SK-N-SH (cell line): Measurements from ENCODE around the gene PRR16. TPM values are rescaled to one million over a fixed set of nuclear protein-coding genes. Genes with fewer than 3 reads are reported as not detected.

Experiments used
- CTCF ChIA-PET: fragments of 300-600, 350-600 bp; formaldehyde crosslinking; extraction: SDS; loops from one replicate; lab custom pipeline; 2021; lab: Yijun Ruan, JAX
- POLR2A ChIA-PET: fragments of 350-600 bp; sonication (Branson Sonifier 250); formaldehyde crosslinking; extraction: SDS; loops from one replicate; lab custom pipeline; 2020; ENCODE audit warnings: antibody characterized with exemption, inconsistent platforms; lab: Yijun Ruan, JAX
- DNase-seq: peaks from one replicate; pipeline ENCODE4 v3.0.0; 2012
- H2AFZ ChIP-seq: fragments of 200-600 bp; sonication (generic); 2 replicates; pipeline ENCODE4 v1.8.1; 2016; ENCODE audit warnings: antibody characterized with exemption, mild to moderate bottlenecking, low read depth
- H3F3A ChIP-seq: fragments of 200-600 bp; sonication (generic); replicated peaks from 2 replicates; pipeline ENCODE3; 2016; ENCODE audit warnings: antibody characterized with exemption, mild to moderate bottlenecking; ENCODE audit not compliant: insufficient read depth
- H3K27ac ChIP-seq, 2 experiments: fragments of 200-500 bp in 1 of 2; fragments of 200-600 bp in 1 of 2; sonication (Bioruptor generic) in 1 of 2; sonication (generic), shearing (Covaris generic) in 1 of 2; 2 replicates each; pipeline versions ENCODE4 v1.5.1 to v1.6.1; 2014 to 2016; ENCODE audit warnings: low read depth in 2 of 2, inconsistent platforms in 1 of 2, low read length in 1 of 2, mild to moderate bottlenecking in 1 of 2, mixed read lengths in 1 of 2
- H3K27me3 ChIP-seq: fragments of 200-600 bp; sonication (generic), shearing (Covaris generic); 2 replicates; pipeline ENCODE4 v1.6.1; 2016; ENCODE audit warnings: mixed run types; ENCODE audit not compliant: insufficient read depth
- H3K36me3 ChIP-seq, 2 experiments: fragments of 200-500 bp in 1 of 2; fragments of 200-600 bp in 1 of 2; sonication (Bioruptor generic) in 1 of 2; sonication (generic) in 1 of 2; replicated peaks in 1 of 2; 2 replicates each; pipeline versions ENCODE3 to v1.5.1; 2014 to 2016; ENCODE audit warnings: low read length in 1 of 2, mild to moderate bottlenecking in 1 of 2; ENCODE audit not compliant: insufficient read depth in 2 of 2, control insufficient read depth in 1 of 2
- H3K4me1 ChIP-seq, 2 experiments: fragments of 200-500 bp in 1 of 2; fragments of 200-600 bp in 1 of 2; sonication (Bioruptor generic) in 1 of 2; sonication (generic), shearing (Covaris generic) in 1 of 2; 2 replicates each; pipeline versions ENCODE4 v1.5.1 to v1.6.1; 2014 to 2016; ENCODE audit warnings: low read depth in 1 of 2, low read length in 1 of 2, mixed run types in 1 of 2; ENCODE audit not compliant: insufficient read depth in 2 of 2, control insufficient read depth in 1 of 2
- H3K4me2 ChIP-seq: fragments of 200-600 bp; sonication (generic), shearing (Covaris generic); 2 replicates; pipeline ENCODE4 v1.6.1; 2017; ENCODE audit warnings: mixed run types
- H3K4me3 ChIP-seq, 2 experiments: fragments of 200-500 bp in 1 of 2; fragments of 200-600 bp in 1 of 2; sonication (Bioruptor generic) in 1 of 2; sonication (generic), shearing (Covaris generic) in 1 of 2; 2 replicates each; pipeline versions ENCODE4 v1.5.1 to v1.8.1; 2014 to 2016; ENCODE audit warnings: low read depth in 2 of 2, inconsistent platforms in 1 of 2, low read length in 1 of 2, mild to moderate bottlenecking in 1 of 2, mixed read lengths in 1 of 2, moderate library complexity in 1 of 2
- H3K79me2 ChIP-seq: fragments of 200-600 bp; sonication (generic); 2 replicates; pipeline ENCODE4 v1.8.1; 2017; ENCODE audit warnings: mild to moderate bottlenecking; ENCODE audit not compliant: insufficient read depth
- H3K9ac ChIP-seq: fragments of 200-600 bp; sonication (generic); 2 replicates; pipeline ENCODE4 v1.6.1; 2017; ENCODE audit warnings: mixed run types
- H3K9me2 ChIP-seq: fragments of 200-600 bp; sonication (generic); 2 replicates; pipeline ENCODE4 v1.6.1; 2017; ENCODE audit warnings: mixed run types
- H3K9me3 ChIP-seq: fragments of 200-600 bp; sonication (generic); 2 replicates; pipeline ENCODE4 v1.6.1; 2017; ENCODE audit warnings: mixed run types, mild to moderate bottlenecking, moderate library complexity
- H4K20me1 ChIP-seq: fragments of 200-600 bp; sonication (generic); 2 replicates; pipeline ENCODE4 v1.6.1; 2017; ENCODE audit warnings: mild to moderate bottlenecking, mixed run types; ENCODE audit not compliant: insufficient read depth
- CHD2 ChIP-seq: fragments of 150-350 bp; IDR thresholded peaks from 2 replicates; pipeline ENCODE4 v1.6.1; 2018; ENCODE audit warnings: low read length; ENCODE audit not compliant: partially characterized antibody
- ELF1 ChIP-seq: IDR thresholded peaks from 2 replicates; pipeline ENCODE4 v1.4.0; 2012
- EP300 ChIP-seq, 2 experiments: IDR thresholded peaks; 2 replicates each; pipeline versions ENCODE4 v1.4.0 to v1.6.1; 2012; ENCODE audit warnings: borderline replicate concordance in 1 of 2, low read depth in 1 of 2, low read length in 1 of 2
- EZH2phosphoT487 ChIP-seq: fragments of 200-600 bp; sonication (generic); IDR thresholded peaks from 2 replicates; pipeline ENCODE4 v1.6.1; 2017; ENCODE audit warnings: low read depth, mixed run types, mild to moderate bottlenecking, antibody characterized with exemption, moderate library complexity, borderline replicate concordance
- FOSL2 ChIP-seq: IDR thresholded peaks from 2 replicates; pipeline ENCODE4 v1.4.0; 2012; ENCODE audit warnings: low read depth, mild to moderate bottlenecking, moderate library complexity, borderline replicate concordance
- FOXJ3 ChIP-seq: sonication (generic); formaldehyde crosslinking; IDR thresholded peaks from 2 replicates; pipeline ENCODE4 v1.5.1; 2020; ENCODE audit warnings: mild to moderate bottlenecking, missing genetic modification reagents
- GABPA ChIP-seq: IDR thresholded peaks from 2 replicates; pipeline ENCODE4 v1.4.0; 2012; ENCODE audit warnings: low read depth, mild to moderate bottlenecking
- GATA2 ChIP-seq: sonication (generic); formaldehyde crosslinking; IDR thresholded peaks from 2 replicates; pipeline ENCODE4 v1.5.0; 2020; ENCODE audit warnings: mild to moderate bottlenecking, missing genetic modification reagents
- MEF2A ChIP-seq: IDR thresholded peaks from 2 replicates; pipeline ENCODE4 v1.4.0; 2012; ENCODE audit warnings: low read depth, borderline replicate concordance
- NFIC ChIP-seq: IDR thresholded peaks from 2 replicates; pipeline ENCODE4 v1.4.0; 2012; ENCODE audit warnings: borderline replicate concordance
- POLR2AphosphoS5 ChIP-seq: IDR thresholded peaks from 2 replicates; pipeline ENCODE4 v1.6.1; 2012; ENCODE audit warnings: low read depth, low read length
- RAD21 ChIP-seq: IDR thresholded peaks from 2 replicates; pipeline ENCODE4 v1.6.1; 2012; ENCODE audit warnings: mild to moderate bottlenecking, low read length
- RFX5 ChIP-seq: IDR thresholded peaks from 2 replicates; pipeline ENCODE4 v1.6.1; 2012; ENCODE audit warnings: mild to moderate bottlenecking, improper control_type of control experiment, low read length
- RXRA ChIP-seq: IDR thresholded peaks from 2 replicates; pipeline ENCODE4 v1.4.0; 2012; ENCODE audit warnings: low read depth, mild to moderate bottlenecking, borderline replicate concordance
- TEAD4 ChIP-seq: IDR thresholded peaks from 2 replicates; pipeline ENCODE4 v1.4.0; 2012; ENCODE audit warnings: mild to moderate bottlenecking, borderline replicate concordance; ENCODE audit not compliant: insufficient read depth
- USF1 ChIP-seq: IDR thresholded peaks from 2 replicates; pipeline ENCODE4 v1.4.0; 2012; ENCODE audit warnings: low read depth, borderline replicate concordance
- ZBTB33 ChIP-seq: IDR thresholded peaks from 2 replicates; pipeline ENCODE4 v1.4.0; 2012; ENCODE audit warnings: low read depth, borderline replicate concordance
- WGBS: methylation state at CpG from one replicate; pipeline ENCODE4 v1.1.6; 2017; ENCODE audit warnings: low lambda C conversion rate; 5-methylcytosine and 5-hydroxymethylcytosine counted together
- polyA plus RNA-seq, 3 experiments: library from polyadenylated mRNA; depleted of rRNA; stranded (reverse); fragments of >200 nt; gene quantifications; 2 replicates each; pipeline ENCODE4 v1.2.3, GENCODE V29; 2012
- TF ChIP-seq, protein P1 (sequence below): IDR thresholded peaks from 2 replicates; pipeline ENCODE4 v1.6.1; 2012; ENCODE audit warnings: mild to moderate bottlenecking, low read depth, low read length, moderate library complexity

Gene PRR16
- polyA plus RNA-seq, 1 of the 3 experiments (the other 2 are of a cell fraction), result 26.7 TPM

DNA sequence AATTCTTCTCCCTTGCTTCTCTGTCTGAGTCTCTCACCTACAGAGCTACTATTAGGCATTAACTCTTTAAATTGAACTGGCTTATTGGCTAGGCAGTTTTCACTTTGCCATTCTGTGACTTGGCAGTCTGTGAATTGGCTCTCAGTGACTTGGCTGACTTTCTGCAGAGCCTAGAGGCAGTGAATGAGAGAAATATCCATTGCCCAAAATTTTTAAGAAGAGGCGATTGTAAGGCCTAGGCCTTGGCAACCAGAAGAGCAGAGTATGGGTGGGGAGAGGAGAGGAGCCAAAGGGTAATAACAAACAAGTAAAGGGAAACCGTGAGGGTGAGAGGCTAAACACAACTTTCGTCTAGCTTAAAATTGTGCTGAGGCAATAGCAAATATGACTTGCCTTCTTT is 176.7 kb downstream of the PRR16 start:
- no peak overlapping the region for H3K4me3 ChIP-seq
- no peak overlapping the region for H3K27ac ChIP-seq
- H3K27me3 ChIP-seq, result no peaks in the 10 kb centered on the region
- 94% methylated on average over 3 of the region's 3 CpGs for WGBS
- no peaks in the 10 kb centered on the region for H3K9me3 ChIP-seq
- no peak for DNase-seq
- H3K4me1 ChIP-seq, result no peaks in the 10 kb centered on the region
- H3K79me2 ChIP-seq, result no peaks in the 10 kb centered on the region
- CTCF ChIA-PET, result no interaction called here
- H4K20me1 ChIP-seq, result no peaks in the 10 kb centered on the region
- TF ChIP-seq TEAD4, result no peak
- no peak for TF ChIP-seq GABPA
- no peak for TF ChIP-seq POLR2AphosphoS5
- TF ChIP-seq FOXJ3 (CRISPR knock-in tag), result no peak
- TF ChIP-seq GATA2, result no peak
- no peak for TF ChIP-seq RXRA
- TF ChIP-seq, protein P1, sequence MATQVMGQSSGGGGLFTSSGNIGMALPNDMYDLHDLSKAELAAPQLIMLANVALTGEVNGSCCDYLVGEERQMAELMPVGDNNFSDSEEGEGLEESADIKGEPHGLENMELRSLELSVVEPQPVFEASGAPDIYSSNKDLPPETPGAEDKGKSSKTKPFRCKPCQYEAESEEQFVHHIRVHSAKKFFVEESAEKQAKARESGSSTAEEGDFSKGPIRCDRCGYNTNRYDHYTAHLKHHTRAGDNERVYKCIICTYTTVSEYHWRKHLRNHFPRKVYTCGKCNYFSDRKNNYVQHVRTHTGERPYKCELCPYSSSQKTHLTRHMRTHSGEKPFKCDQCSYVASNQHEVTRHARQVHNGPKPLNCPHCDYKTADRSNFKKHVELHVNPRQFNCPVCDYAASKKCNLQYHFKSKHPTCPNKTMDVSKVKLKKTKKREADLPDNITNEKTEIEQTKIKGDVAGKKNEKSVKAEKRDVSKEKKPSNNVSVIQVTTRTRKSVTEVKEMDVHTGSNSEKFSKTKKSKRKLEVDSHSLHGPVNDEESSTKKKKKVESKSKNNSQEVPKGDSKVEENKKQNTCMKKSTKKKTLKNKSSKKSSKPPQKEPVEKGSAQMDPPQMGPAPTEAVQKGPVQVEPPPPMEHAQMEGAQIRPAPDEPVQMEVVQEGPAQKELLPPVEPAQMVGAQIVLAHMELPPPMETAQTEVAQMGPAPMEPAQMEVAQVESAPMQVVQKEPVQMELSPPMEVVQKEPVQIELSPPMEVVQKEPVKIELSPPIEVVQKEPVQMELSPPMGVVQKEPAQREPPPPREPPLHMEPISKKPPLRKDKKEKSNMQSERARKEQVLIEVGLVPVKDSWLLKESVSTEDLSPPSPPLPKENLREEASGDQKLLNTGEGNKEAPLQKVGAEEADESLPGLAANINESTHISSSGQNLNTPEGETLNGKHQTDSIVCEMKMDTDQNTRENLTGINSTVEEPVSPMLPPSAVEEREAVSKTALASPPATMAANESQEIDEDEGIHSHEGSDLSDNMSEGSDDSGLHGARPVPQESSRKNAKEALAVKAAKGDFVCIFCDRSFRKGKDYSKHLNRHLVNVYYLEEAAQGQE, result no peak
- no peak for TF ChIP-seq RAD21
- TF ChIP-seq NFIC, result no peak
- TF ChIP-seq RFX5, result no peak
- 0 out of 2 replicates have a peak, but pooled peaks cover 3% of the 10 kb centered on the region for H3K9me2 ChIP-seq
- no peak overlapping the region for H3K4me2 ChIP-seq
- POLR2A ChIA-PET, result no interaction called here
- H2AFZ ChIP-seq, result no peak overlapping the region
- H3K36me3 ChIP-seq, result peaks cover 0 to 6% of the 10 kb centered on the region in 2 experiments
- H3K9ac ChIP-seq, result no peak overlapping the region
- no peaks in the 10 kb centered on the region for H3F3A ChIP-seq

DNA sequence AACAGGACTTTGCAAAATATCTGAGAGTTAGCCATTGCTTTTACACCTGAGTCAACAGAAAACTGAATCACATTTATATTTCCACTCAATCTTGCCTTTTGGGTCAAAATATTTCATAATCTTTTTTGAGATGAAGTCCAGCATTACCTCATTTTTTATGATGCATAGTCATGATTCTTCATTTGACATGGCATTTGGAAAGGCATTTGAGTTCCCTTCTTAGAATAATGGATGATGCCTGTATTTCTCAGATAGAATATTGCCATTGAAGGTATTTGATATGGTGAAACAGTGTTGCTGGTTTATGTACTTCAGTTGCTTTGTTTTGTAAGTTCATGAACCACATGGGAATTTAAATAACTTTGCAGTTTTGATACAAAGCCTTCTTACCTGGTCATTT is 180.4 kb downstream of the PRR16 start:
- peaks cover 9% of the 10 kb centered on the region for H3F3A ChIP-seq
- TF ChIP-seq EP300 (IDR thresholded peaks at IDR 0.05; ENCODE audit: borderline replicate concordance in 1 of 2, low read depth in 1 of 2, low read length in 1 of 2), result no peak
- TF ChIP-seq RAD21, result no peak
- TF ChIP-seq FOXJ3 (CRISPR knock-in tag), result no peak
- TF ChIP-seq RXRA, result no peak
- TF ChIP-seq NFIC, result no peak
- no peak for TF ChIP-seq GABPA
- TF ChIP-seq MEF2A, result no peak
- TF ChIP-seq FOSL2, result no peak
- TF ChIP-seq EZH2phosphoT487, result no peak
- no peak for TF ChIP-seq ELF1
- no peak for TF ChIP-seq CHD2
- no peak for TF ChIP-seq USF1
- no peak for TF ChIP-seq ZBTB33
- no peak overlapping the region for H3K27ac ChIP-seq
- 0 out of 2 replicates have a peak, but pooled peaks cover 3% of the 10 kb centered on the region for H3K9me2 ChIP-seq
- H3K79me2 ChIP-seq, result no peaks in the 10 kb centered on the region
- no peaks in the 10 kb centered on the region for H3K9me3 ChIP-seq
- H4K20me1 ChIP-seq, result no peaks in the 10 kb centered on the region
- no peak overlapping the region for H3K4me3 ChIP-seq
- ChIA-PET POLR2A (no interaction called here), CTCF (no interaction called here)
- no peak for DNase-seq
- no peak overlapping the region for H3K9ac ChIP-seq
- H3K27me3 ChIP-seq, result no peaks in the 10 kb centered on the region
- no peaks in the 10 kb centered on the region for H3K4me1 ChIP-seq
- H3K36me3 ChIP-seq, result peaks cover 0 to 6% of the 10 kb centered on the region in 2 experiments
- H2AFZ ChIP-seq, result no peak overlapping the region
- no peak overlapping the region for H3K4me2 ChIP-seq
